Measurements from ENCODE around the gene XRCC4.
A peak's percentile ranks its signal among the peaks of the same experiment; 100 is the strongest.

The XRCC4 gene

DNA sequence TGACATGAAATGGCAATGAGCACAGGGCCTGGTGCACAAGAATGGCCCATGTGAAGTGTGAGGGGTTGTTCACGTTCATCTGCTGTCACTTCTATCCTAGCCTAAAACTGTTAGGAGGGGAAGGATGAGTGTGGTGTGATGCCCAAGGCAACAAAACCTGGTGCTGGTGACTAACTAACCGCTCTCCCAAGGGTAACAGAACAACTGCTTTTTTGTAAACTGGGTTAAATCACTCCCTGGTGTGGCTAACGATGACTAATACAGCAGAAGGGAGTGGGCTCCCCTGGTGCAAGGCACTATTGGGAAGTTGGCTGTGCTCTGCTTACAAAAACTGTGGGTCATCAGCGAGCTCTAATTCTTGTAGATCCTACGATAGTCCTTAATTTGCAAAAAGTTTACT lies 291.0 kb downstream of the XRCC4 start:
- peak; percentile 3 for DNase-seq

DNA sequence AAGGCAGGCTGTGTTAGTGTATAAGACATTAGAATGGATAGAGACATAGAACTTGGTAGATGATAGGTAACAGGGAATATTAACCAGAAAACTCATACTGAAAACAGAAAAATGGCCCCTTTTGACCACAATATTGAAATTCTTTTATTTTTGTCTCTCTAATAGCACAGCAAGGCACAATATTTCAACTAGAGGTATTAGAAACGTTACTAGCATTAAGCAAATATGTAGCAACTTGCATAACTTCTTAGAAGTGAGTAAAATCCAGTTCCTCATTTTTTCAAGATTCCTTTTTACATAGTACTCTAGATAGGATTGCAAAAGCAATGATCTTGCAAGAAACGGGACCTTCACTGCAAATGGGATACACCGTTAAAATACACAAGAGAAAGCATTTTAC lies 291.5 kb downstream of the XRCC4 start:
- no peak overlapping the region for H3K23ac ChIP-seq (ENCODE audit: low read length)
- H4K5ac ChIP-seq (ENCODE audit: low read length) = no peak overlapping the region
- no peaks in the 10 kb centered on the region for H3K36me3 ChIP-seq (ENCODE audit: control insufficient read depth, insufficient read depth, low read length)
- no peak overlapping the region for H3K27ac ChIP-seq (ENCODE audit: low read depth, low read length)
- H3K27me3 ChIP-seq (ENCODE audit: insufficient read depth, low read length, poor library complexity) = no peaks in the 10 kb centered on the region
- no peak overlapping the region for H3K4ac ChIP-seq (ENCODE audit: low read depth, low read length)
- no peak overlapping the region for H2BK120ac ChIP-seq (ENCODE audit: low read depth, low read length)
- H3K4me1 ChIP-seq (ENCODE audit: control insufficient read depth, low read depth, low read length) = no peaks in the 10 kb centered on the region
- no peak overlapping the region for H2AK5ac ChIP-seq (ENCODE audit: low read length)
- no peak overlapping the region for H3K56ac ChIP-seq (ENCODE audit: low read length)
- DNase-seq = no peak
- H3K18ac ChIP-seq (ENCODE audit: low read length) = no peak overlapping the region
- H2BK5ac ChIP-seq (ENCODE audit: low read length) = no peak overlapping the region
- no peak overlapping the region for H3K4me2 ChIP-seq (ENCODE audit: low read length)
- H2BK15ac ChIP-seq (replicated peaks; ENCODE audit: low read depth) = no peak overlapping the region
- no peak overlapping the region for H3K4me3 ChIP-seq (ENCODE audit: low read length)
- no peaks in the 10 kb centered on the region for H3K79me2 ChIP-seq (ENCODE audit: control insufficient read depth, insufficient read depth, low read length)
- no peak overlapping the region for H3K9ac ChIP-seq (ENCODE audit: low read length)
- WGBS (ENCODE audit: extremely low coverage, insufficient coverage, low lambda C conversion rate) = no CpG with 5 or more reads among the region's 3 CpGs
- no peak overlapping the region for H4K8ac ChIP-seq (ENCODE audit: low read depth, low read length)
- H3K79me1 ChIP-seq (ENCODE audit: low read length) = no peaks in the 10 kb centered on the region

More for the DNA sequence above, 291.0 kb downstream of the XRCC4 start:
- H4K8ac ChIP-seq (ENCODE audit: low read depth, low read length) = no peak overlapping the region
- no peaks in the 10 kb centered on the region for H3K79me1 ChIP-seq (ENCODE audit: low read length)
- no peak overlapping the region for H2BK5ac ChIP-seq (ENCODE audit: low read length)
- no peak overlapping the region for H3K4me2 ChIP-seq (ENCODE audit: low read length)
- H3K4me3 ChIP-seq (ENCODE audit: low read length) = no peak overlapping the region
- no peaks in the 10 kb centered on the region for H3K36me3 ChIP-seq (ENCODE audit: control insufficient read depth, insufficient read depth, low read length)
- no peak overlapping the region for H2BK15ac ChIP-seq (replicated peaks; ENCODE audit: low read depth)
- H4K5ac ChIP-seq (ENCODE audit: low read length) = no peak overlapping the region
- H3K23ac ChIP-seq (ENCODE audit: low read length) = no peak overlapping the region
- no peak overlapping the region for H2AK5ac ChIP-seq (ENCODE audit: low read length)
- H3K9ac ChIP-seq (ENCODE audit: low read length) = no peak overlapping the region
- no peak overlapping the region for H3K18ac ChIP-seq (ENCODE audit: low read length)
- H2BK120ac ChIP-seq (ENCODE audit: low read depth, low read length) = no peak overlapping the region
- H3K4ac ChIP-seq (ENCODE audit: low read depth, low read length) = no peak overlapping the region
- H3K56ac ChIP-seq (ENCODE audit: low read length) = no peak overlapping the region
- H3K27ac ChIP-seq (ENCODE audit: low read depth, low read length) = no peak overlapping the region
- WGBS (ENCODE audit: extremely low coverage, insufficient coverage, low lambda C conversion rate) = no CpG with 5 or more reads among the region's 5 CpGs
- H3K4me1 ChIP-seq (ENCODE audit: control insufficient read depth, low read depth, low read length) = no peaks in the 10 kb centered on the region
- H3K79me2 ChIP-seq (ENCODE audit: control insufficient read depth, insufficient read depth, low read length) = no peaks in the 10 kb centered on the region
- H3K27me3 ChIP-seq (ENCODE audit: insufficient read depth, low read length, poor library complexity) = no peaks in the 10 kb centered on the region

DNA sequence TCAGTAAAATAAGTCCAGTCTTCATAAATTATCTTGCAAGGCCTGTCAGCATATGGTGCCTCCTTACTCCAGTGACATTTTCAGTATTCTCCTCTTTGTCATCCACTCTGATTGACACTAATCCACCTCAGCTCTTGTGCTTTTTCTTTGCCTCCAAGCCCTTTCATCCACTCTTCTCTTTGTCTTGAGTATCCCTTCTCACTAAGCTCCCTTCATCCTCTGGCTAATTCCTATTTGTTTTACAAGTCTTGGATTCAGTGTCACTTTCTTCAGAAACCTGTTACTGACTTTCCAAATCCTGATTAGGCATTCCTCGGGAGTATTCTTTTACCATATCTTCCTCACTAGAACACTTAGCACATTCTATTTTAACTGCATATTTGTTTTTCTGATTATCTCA lies 293.6 kb downstream of the XRCC4 start:
- Histone ChIP-seq H3K4me1 (ENCODE audit: control insufficient read depth, low read depth, low read length) (no peaks in the 10 kb centered on the region), H4K5ac (ENCODE audit: low read length) (no peak overlapping the region), H3K18ac (ENCODE audit: low read length) (no peak overlapping the region), H3K56ac (ENCODE audit: low read length) (no peak overlapping the region), H2BK120ac (ENCODE audit: low read depth, low read length) (no peak overlapping the region), H2AK5ac (ENCODE audit: low read length) (no peak overlapping the region), H3K23ac (ENCODE audit: low read length) (no peak overlapping the region), H3K4me2 (ENCODE audit: low read length) (no peak overlapping the region), H3K4ac (ENCODE audit: low read depth, low read length) (no peak overlapping the region), H3K36me3 (ENCODE audit: control insufficient read depth, insufficient read depth, low read length) (no peaks in the 10 kb centered on the region), H2BK5ac (ENCODE audit: low read length) (no peak overlapping the region), H3K9ac (ENCODE audit: low read length) (no peak overlapping the region), H3K79me1 (ENCODE audit: low read length) (no peaks in the 10 kb centered on the region), H4K8ac (ENCODE audit: low read depth, low read length) (no peak overlapping the region), H2BK15ac (replicated peaks; ENCODE audit: low read depth) (no peak overlapping the region), H3K27me3 (ENCODE audit: insufficient read depth, low read length, poor library complexity) (no peaks in the 10 kb centered on the region), H3K27ac (ENCODE audit: low read depth, low read length) (no peak overlapping the region), H3K79me2 (ENCODE audit: control insufficient read depth, insufficient read depth, low read length) (no peaks in the 10 kb centered on the region), H3K4me3 (ENCODE audit: low read length) (no peak overlapping the region)
- DNase-seq = no peak
- no CpG with 5 or more reads among the region's 1 CpG for WGBS (ENCODE audit: extremely low coverage, insufficient coverage, low lambda C conversion rate)

DNA sequence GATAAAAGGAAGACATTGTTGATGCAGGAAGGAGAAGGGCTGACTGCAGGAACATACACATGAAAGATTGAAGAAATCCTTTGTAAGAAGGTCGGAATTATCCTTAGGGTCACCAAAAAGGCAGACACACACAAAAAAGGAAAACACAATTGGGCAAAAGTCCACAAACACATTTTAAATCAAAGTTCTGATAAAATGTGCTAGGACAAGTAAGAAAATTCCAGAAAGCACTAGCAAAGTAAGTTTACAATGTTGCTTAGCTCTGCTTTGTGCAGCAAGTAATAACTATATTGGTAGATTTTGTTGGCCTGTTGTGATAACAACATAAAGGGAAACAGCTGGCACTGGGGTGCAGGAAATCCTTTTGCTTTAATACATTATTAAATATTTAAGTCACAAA lies 294.4 kb downstream of the XRCC4 start:
- H3K27ac ChIP-seq (ENCODE audit: low read depth, low read length) = no peak overlapping the region
- H3K36me3 ChIP-seq (ENCODE audit: control insufficient read depth, insufficient read depth, low read length) = no peaks in the 10 kb centered on the region

DNA sequence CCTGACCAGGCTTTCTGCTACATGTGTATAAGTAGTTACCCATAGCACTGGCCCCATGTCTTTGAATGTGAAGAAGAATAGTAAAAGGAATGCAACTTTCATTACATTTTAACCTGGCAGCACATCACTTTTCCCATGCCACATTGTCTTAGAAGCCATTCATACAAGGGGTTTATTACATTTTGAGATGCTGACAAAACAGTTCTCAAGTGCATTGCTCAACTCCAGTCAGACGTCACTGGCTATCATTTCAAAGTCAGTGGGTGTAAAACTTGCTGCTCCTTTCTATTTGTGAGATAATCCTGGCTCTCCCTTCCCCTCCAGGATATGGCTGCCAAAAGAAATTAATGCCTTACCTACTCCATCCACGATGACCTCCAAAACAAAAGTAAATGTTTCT lies 297.2 kb downstream of the XRCC4 start:
- no peak overlapping the region for H2BK120ac ChIP-seq (ENCODE audit: low read depth, low read length)
- no peak overlapping the region for H4K5ac ChIP-seq (ENCODE audit: low read length)
- H3K4me1 ChIP-seq (ENCODE audit: control insufficient read depth, low read depth, low read length) = no peaks in the 10 kb centered on the region
- H3K9ac ChIP-seq (ENCODE audit: low read length) = no peak overlapping the region
- H3K27me3 ChIP-seq (ENCODE audit: insufficient read depth, low read length, poor library complexity) = no peaks in the 10 kb centered on the region
- WGBS (ENCODE audit: extremely low coverage, insufficient coverage, low lambda C conversion rate) = no CpG with 5 or more reads among the region's 2 CpGs
- H3K4ac ChIP-seq (ENCODE audit: low read depth, low read length) = no peak overlapping the region
- no peak for DNase-seq
- no peak overlapping the region for H2BK5ac ChIP-seq (ENCODE audit: low read length)
- no peak overlapping the region for H2AK5ac ChIP-seq (ENCODE audit: low read length)
- no peak overlapping the region for H2BK15ac ChIP-seq (replicated peaks; ENCODE audit: low read depth)
- no peak overlapping the region for H3K56ac ChIP-seq (ENCODE audit: low read length)
- no peak overlapping the region for H3K4me3 ChIP-seq (ENCODE audit: low read length)
- no peak overlapping the region for H3K27ac ChIP-seq (ENCODE audit: low read depth, low read length)
- no peak overlapping the region for H3K23ac ChIP-seq (ENCODE audit: low read length)
- H3K4me2 ChIP-seq (ENCODE audit: low read length) = no peak overlapping the region
- no peaks in the 10 kb centered on the region for H3K79me1 ChIP-seq (ENCODE audit: low read length)
- no peaks in the 10 kb centered on the region for H3K36me3 ChIP-seq (ENCODE audit: control insufficient read depth, insufficient read depth, low read length)
- no peak overlapping the region for H4K8ac ChIP-seq (ENCODE audit: low read depth, low read length)
- no peaks in the 10 kb centered on the region for H3K79me2 ChIP-seq (ENCODE audit: control insufficient read depth, insufficient read depth, low read length)
- no peak overlapping the region for H3K18ac ChIP-seq (ENCODE audit: low read length)

More for the DNA sequence above, 294.4 kb downstream of the XRCC4 start:
- H2BK120ac ChIP-seq (ENCODE audit: low read depth, low read length) = no peak overlapping the region
- no peak overlapping the region for H2AK5ac ChIP-seq (ENCODE audit: low read length)
- no peak overlapping the region for H4K5ac ChIP-seq (ENCODE audit: low read length)
- no peak overlapping the region for H4K8ac ChIP-seq (ENCODE audit: low read depth, low read length)
- no peak overlapping the region for H3K9ac ChIP-seq (ENCODE audit: low read length)
- H3K18ac ChIP-seq (ENCODE audit: low read length) = no peak overlapping the region
- H3K4me1 ChIP-seq (ENCODE audit: control insufficient read depth, low read depth, low read length) = no peaks in the 10 kb centered on the region
- H3K27me3 ChIP-seq (ENCODE audit: insufficient read depth, low read length, poor library complexity) = no peaks in the 10 kb centered on the region
- WGBS (ENCODE audit: extremely low coverage, insufficient coverage, low lambda C conversion rate) = no CpG with 5 or more reads among the region's 1 CpG
- H3K79me2 ChIP-seq (ENCODE audit: control insufficient read depth, insufficient read depth, low read length) = no peaks in the 10 kb centered on the region
- no peak overlapping the region for H3K4me3 ChIP-seq (ENCODE audit: low read length)
- H2BK15ac ChIP-seq (replicated peaks; ENCODE audit: low read depth) = no peak overlapping the region
- no peak overlapping the region for H3K23ac ChIP-seq (ENCODE audit: low read length)
- no peak overlapping the region for H3K56ac ChIP-seq (ENCODE audit: low read length)
- no peaks in the 10 kb centered on the region for H3K79me1 ChIP-seq (ENCODE audit: low read length)
- no peak overlapping the region for H2BK5ac ChIP-seq (ENCODE audit: low read length)
- H3K4ac ChIP-seq (ENCODE audit: low read depth, low read length) = no peak overlapping the region
- H3K4me2 ChIP-seq (ENCODE audit: low read length) = no peak overlapping the region
- DNase-seq = no peak

DNA sequence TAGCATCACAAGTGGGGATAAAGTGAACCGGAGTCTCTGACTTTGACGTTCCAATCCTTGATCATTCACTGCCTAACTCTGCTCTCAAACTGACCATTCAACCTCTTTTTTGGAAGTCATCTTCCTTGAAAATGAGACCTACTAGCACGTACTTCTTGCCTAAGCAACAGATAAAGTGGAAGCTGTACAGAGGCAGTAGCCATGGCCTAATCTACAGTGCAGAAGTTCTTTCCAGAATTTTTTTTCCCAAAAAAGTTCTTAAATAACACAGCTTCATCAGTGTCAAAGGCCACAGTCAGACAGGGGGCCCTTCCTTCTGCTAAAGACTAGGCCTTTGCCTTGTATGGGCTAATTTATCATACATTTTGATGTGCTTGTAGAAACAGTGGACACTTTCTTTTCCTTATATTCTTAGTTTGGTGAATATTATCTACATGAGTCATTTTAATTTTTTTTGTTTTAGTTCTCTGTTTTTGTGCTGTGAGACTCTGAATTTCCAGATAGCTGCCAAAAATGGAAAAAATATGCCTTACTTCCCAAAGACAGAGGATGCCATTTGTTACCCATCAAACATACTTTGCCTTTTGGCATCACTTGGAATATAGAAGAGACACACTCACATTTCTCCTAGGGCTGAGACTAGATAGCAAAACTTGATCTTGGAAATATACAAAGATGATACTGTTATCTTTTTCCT lies 297.9 kb downstream of the XRCC4 start:
- Histone ChIP-seq H2BK5ac (ENCODE audit: low read length) (no peak overlapping the region), H3K4ac (ENCODE audit: low read depth, low read length) (no peak overlapping the region), H3K18ac (ENCODE audit: low read length) (no peak overlapping the region), H3K4me1 (ENCODE audit: control insufficient read depth, low read depth, low read length) (no peaks in the 10 kb centered on the region), H3K56ac (ENCODE audit: low read length) (no peak overlapping the region), H4K8ac (ENCODE audit: low read depth, low read length) (no peak overlapping the region), H3K27me3 (ENCODE audit: insufficient read depth, low read length, poor library complexity) (no peaks in the 10 kb centered on the region), H3K23ac (ENCODE audit: low read length) (no peak overlapping the region), H3K4me3 (ENCODE audit: low read length) (no peak overlapping the region), H4K5ac (ENCODE audit: low read length) (no peak overlapping the region), H3K4me2 (ENCODE audit: low read length) (no peak overlapping the region), H3K79me2 (ENCODE audit: control insufficient read depth, insufficient read depth, low read length) (no peaks in the 10 kb centered on the region), H2BK15ac (replicated peaks; ENCODE audit: low read depth) (no peak overlapping the region), H3K79me1 (ENCODE audit: low read length) (no peaks in the 10 kb centered on the region), H3K27ac (ENCODE audit: low read depth, low read length) (no peak overlapping the region), H2BK120ac (ENCODE audit: low read depth, low read length) (no peak overlapping the region), H3K36me3 (ENCODE audit: control insufficient read depth, insufficient read depth, low read length) (no peaks in the 10 kb centered on the region), H3K9ac (ENCODE audit: low read length) (no peak overlapping the region), H2AK5ac (ENCODE audit: low read length) (no peak overlapping the region)
- WGBS (ENCODE audit: extremely low coverage, insufficient coverage, low lambda C conversion rate) = no CpG with 5 or more reads among the region's 3 CpGs
- DNase-seq = no peak
